HG03039 (cell line): ENCODE results near the gene AGBL4.
"Not testable (repeated sequence)": the region's sequence is repeated elsewhere in the genome, so short reads cannot be mapped to it uniquely, and the experiment has no call there.

Experiments used
- ATAC-seq: cut with Tn5 transposase; IDR thresholded peaks from one replicate; pipeline ENCODE4 v1.9.1; 2021; ENCODE audit warnings: mild to moderate bottlenecking, moderate library complexity; ENCODE audit not compliant: unreplicated experiment

The AGBL4 gene

GRCh38 chr1:48523558-48523957 lies 1500.2 kb downstream of the AGBL4 start:
- ATAC-seq = no peak

GRCh38 chr1:48519896-48520295 lies 1503.9 kb downstream of the AGBL4 start:
- not testable (repeated sequence) for ATAC-seq

DNA sequence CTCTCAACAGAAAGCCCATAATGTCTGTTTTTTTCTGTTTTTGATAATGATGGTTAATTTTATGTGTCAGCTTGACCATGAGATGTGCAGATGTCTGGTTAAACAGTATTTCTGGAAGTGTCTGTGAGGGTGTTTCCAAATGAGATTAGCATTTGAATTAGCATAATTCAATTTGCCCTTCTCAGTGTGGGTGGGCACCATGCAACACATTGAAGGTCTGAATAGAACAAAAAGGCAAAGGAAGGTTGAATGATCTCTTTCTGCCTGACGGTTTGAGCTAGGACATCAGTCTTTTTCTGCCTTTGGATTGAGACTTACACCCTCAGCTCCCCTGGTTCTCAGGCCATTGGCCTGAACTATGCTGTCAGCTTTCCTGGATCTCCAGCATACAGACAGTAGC lies 1516.9 kb downstream of the AGBL4 start:
- no peak for ATAC-seq

- ATAC-seq = no peak
These were observed 1523.0 kb downstream of the AGBL4 start for GRCh38 chr1:48500541-48501450.

DNA sequence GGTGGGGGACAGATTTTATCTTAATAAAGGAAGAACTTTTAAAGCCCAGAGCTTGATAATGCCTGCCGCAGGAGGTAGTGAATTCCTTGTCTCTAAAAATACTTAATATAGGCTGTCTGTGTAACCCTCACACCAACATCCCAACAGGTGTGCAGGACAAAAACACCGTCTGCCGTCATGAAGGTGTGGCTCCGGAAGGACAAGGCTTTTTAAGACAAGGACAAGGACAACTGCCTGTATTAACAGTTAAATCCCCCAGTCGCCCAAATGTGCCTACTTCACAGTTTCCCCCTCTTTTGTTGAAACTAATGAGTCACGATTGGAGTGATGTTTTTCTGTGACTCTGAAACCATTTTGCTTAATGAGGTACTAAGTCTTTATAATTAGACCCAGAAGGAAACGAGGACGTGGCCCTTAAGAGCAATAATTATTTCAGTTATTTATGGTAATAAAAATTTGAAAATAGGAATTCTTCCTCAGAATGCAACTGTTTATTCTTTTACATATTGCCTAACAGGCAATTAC lies 1524.5 kb downstream of the AGBL4 start:
- ATAC-seq = no peak

DNA sequence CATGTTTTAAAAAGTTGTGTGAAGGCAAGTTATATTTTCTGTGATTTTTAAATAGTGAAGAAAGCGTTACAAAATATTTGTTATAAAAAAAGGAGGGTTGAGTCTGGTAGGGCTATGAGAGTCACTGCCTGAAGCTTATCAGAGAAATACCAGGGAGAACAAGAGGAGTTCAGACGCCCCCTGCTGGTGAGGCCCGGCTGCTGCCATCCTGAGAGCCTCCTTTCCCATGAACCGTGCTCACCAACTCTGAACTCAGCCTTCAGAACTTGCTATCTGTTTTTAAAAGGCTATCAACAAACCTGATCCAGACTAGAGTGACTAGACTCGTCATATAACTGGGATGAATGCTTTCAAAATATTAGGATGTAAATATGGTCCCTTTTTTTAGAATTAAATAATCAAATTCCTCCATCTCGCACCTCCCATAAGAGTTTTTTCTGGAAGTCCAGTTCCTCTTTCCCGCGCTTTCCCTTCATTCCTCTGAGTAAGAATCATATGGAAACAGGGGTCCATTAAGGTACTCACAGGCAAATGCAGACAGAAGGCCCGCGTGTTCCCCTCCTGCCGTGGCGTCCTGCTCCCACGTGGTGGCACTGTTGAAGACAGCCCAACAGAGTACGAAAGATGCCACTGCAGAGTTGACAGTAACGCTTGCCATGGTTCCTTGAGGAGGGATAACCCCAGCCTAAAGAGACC lies 1525.5 kb downstream of the AGBL4 start:
- peak; percentile 75 for ATAC-seq

DNA sequence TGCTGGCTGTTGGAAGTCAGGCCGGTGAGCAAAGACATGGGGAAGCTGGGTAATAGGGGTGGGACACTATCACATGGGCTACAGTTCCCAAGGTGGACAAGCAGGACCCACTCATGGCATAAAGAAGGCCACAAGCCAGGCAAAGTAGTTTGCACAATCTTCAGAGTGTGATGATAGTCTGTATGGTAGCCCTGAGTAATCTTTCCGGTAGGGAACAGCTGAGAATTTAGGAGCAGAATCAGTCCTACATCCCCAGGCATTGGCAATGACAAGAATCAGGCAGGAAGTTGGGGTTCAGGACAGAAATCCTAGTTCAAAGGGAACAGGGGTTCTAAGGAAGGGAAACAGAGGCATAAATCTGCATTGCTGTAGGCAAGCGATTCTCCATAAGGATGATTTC lies 1527.8 kb downstream of the AGBL4 start:
- no peak for ATAC-seq

GRCh38 chr1:48495166-48495565 lies 1528.6 kb downstream of the AGBL4 start:
- no peak for ATAC-seq

GRCh38 chr1:48493970-48494769 lies 1529.6 kb downstream of the AGBL4 start:
- ATAC-seq = no peak

- no peak for ATAC-seq
These were observed 1530.7 kb downstream of the AGBL4 start for GRCh38 chr1:48493041-48493440.

- no peak for ATAC-seq
These were observed 1531.4 kb downstream of the AGBL4 start for GRCh38 chr1:48492392-48492791.

- no peak for ATAC-seq
These were observed 1535.0 kb downstream of the AGBL4 start for GRCh38 chr1:48488721-48489120.
